Common myeloid progenitor, CD34-positive (primary cell): Measurements from ENCODE around the gene SRSF10.
"Not testable (repeated sequence)": the region's sequence is repeated elsewhere in the genome, so short reads cannot be mapped to it uniquely, and the experiment has no call there.

Experiments used
- CTCF ChIA-PET: fragments of 350-600 bp; sonication (Branson Sonifier 250); formaldehyde crosslinking; loops from one replicate; lab custom pipeline; 2021; ENCODE audit warnings: antibody characterized with exemption; lab: Charles Lee
- POLR2A ChIA-PET: fragments of 350-600 bp; sonication (Branson Sonifier 250); formaldehyde crosslinking; loops from one replicate; lab custom pipeline; 2021; ENCODE audit warnings: antibody characterized with exemption; lab: Charles Lee
- DNase-seq, 3 donors: peaks; one replicate each; pipeline versions ENCODE4 v3.0.0 to v3.0.0-alpha.2; 2013
- H3K27ac ChIP-seq, 2 experiments: 1 replicate in 1 of 2; 2 replicates in 1 of 2; pipeline ENCODE4 v1.7.0; 2013; ENCODE audit warnings: inconsistent platforms in 2 of 2, low read length in 2 of 2, mild to moderate bottlenecking in 2 of 2, low read depth in 1 of 2, moderate library complexity in 1 of 2; ENCODE audit not compliant: severe bottlenecking in 2 of 2, insufficient read depth in 1 of 2, poor library complexity in 1 of 2
- H3K27me3 ChIP-seq, 5 experiments: replicated peaks in 2 of 5; 1 replicate in 3 of 5; 2 replicates in 2 of 5; pipeline versions ENCODE4 v1.6.1 to v1.7.0; 2013; ENCODE audit warnings: low read length in 4 of 5, mild to moderate bottlenecking in 2 of 5, moderate library complexity in 2 of 5, inconsistent platforms in 1 of 5; ENCODE audit not compliant: insufficient read depth in 5 of 5, control insufficient read depth in 4 of 5
- H3K36me3 ChIP-seq, 4 experiments: 1 replicate in 2 of 4; 2 replicates in 2 of 4; pipeline versions ENCODE4 v1.6.1 to v1.7.0; 2013; ENCODE audit warnings: low read length in 3 of 4, control low read depth in 1 of 4, mild to moderate bottlenecking in 1 of 4; ENCODE audit not compliant: control insufficient read depth in 4 of 4, insufficient read depth in 4 of 4
- H3K4me1 ChIP-seq, 4 experiments: 1 replicate in 3 of 4; 2 replicates in 1 of 4; pipeline versions ENCODE4 v1.6.1 to v1.7.1; 2013; ENCODE audit warnings: low read length in 3 of 4, mild to moderate bottlenecking in 3 of 4, control low read depth in 1 of 4, inconsistent platforms in 1 of 4, moderate library complexity in 1 of 4; ENCODE audit not compliant: control insufficient read depth in 4 of 4, insufficient read depth in 4 of 4; ENCODE audit errors: control extremely low read depth in 1 of 4
- H3K4me3 ChIP-seq, 7 experiments: 1 replicate in 4 of 7; 2 replicates in 3 of 7; pipeline versions ENCODE4 v1.5.1 to v1.7.0; 2013; ENCODE audit warnings: mild to moderate bottlenecking in 7 of 7, low read length in 6 of 7, moderate library complexity in 6 of 7, inconsistent platforms in 2 of 7, low read depth in 2 of 7, control low read depth in 1 of 7; ENCODE audit not compliant: insufficient read depth in 4 of 7, control insufficient read depth in 1 of 7; ENCODE audit errors: extremely low read depth in 1 of 7
- H3K9me3 ChIP-seq, 5 experiments: 1 replicate in 4 of 5; 2 replicates in 1 of 5; pipeline versions ENCODE4 v1.6.1 to v1.7.1; 2013; ENCODE audit warnings: low read length in 4 of 5, mild to moderate bottlenecking in 2 of 5, inconsistent platforms in 1 of 5, low read depth in 1 of 5, moderate library complexity in 1 of 5; ENCODE audit not compliant: control insufficient read depth in 4 of 5, insufficient read depth in 2 of 5; ENCODE audit errors: control extremely low read depth in 1 of 5
- WGBS: methylation state at CpG from one replicate; pipeline ENCODE4 v1.1.5; 2013; ENCODE audit not compliant: insufficient coverage; 5-methylcytosine and 5-hydroxymethylcytosine counted together

Gene SRSF10

DNA sequence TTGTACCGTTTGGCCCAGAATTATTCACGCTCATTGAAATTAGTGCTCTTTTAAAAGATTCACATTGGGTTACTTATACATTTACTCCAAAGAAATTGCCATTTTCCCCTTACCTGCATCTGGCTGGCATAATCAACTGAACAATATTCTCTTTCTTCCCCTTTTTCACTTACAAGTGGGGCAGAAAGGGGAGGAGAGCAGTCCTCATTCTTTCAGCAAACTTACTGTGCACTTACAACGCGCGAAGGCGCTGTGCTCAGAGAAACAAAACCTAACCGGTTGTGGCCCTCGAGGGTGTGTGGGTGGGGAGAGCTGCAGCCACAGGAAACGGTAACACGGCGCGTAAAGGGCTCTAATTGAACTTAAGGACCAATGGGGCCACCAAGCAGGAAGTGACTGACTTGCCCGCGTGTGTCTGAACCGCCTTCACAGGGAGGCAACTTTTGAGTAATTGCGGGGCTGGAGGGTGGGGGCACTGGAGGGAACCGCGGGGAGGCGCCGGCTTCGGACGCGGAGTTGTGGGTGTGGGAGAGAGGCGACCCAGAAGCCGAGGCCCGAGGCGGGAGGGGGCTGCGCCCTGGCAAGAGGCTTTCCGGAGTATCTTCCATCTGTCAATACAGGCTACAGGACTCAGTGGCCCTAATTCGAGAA is 21.2 kb downstream of the SRSF10 start:
- Histone ChIP-seq H3K36me3 (peaks cover under 1 to 12% (median 5%) of the 10 kb centered on the region in 4 experiments), H3K9me3 (no peaks in the 10 kb centered on the region), H3K27me3 (no peaks in the 10 kb centered on the region), H3K4me3 (peak overlapping the region; percentile 57 to 100 (median 91)), H3K27ac (peak overlapping the region; percentile 98 to 100), H3K4me1 (peaks cover 21 to 65% (median 49%) of the 10 kb centered on the region in 4 experiments)
- POLR2A ChIA-PET, result interaction anchor here (0.6 to 1.6 kb wide), 4 partner anchors 9 to 180 kb away, joined by 3 to 7 read pairs (median 4); partner anchors contain the start of genes PITHD1 and SRSF10
- 0% methylated on average over 22 of the region's 30 CpGs for WGBS
- CTCF ChIA-PET, result interaction anchor here (2.3 kb wide), 1 partner anchor 69 kb away, joined by 6 read pairs; no protein-coding TSS in a partner anchor
- DNase-seq, result peak; percentile 98 to 100 (median 99)

GRCh38 chr1:23958040-23958809 is 21.9 kb downstream of the SRSF10 start:
- CTCF ChIA-PET, result interaction anchor here (2.3 kb wide), 1 partner anchor 70 kb away, joined by 6 read pairs; no protein-coding TSS in a partner anchor
- WGBS, result 70% methylated on average over 9 of the region's 19 CpGs
- H3K9me3 ChIP-seq, H3K27me3 ChIP-seq, DNase-seq, H3K36me3 ChIP-seq: not testable (repeated sequence)
- Histone ChIP-seq H3K27ac (peak overlapping the region; percentile 98 to 100), H3K4me1 (peaks cover 21 to 65% (median 49%) of the 10 kb centered on the region in 4 experiments), H3K4me3 (peak overlapping the region in 6 of 7 experiments; percentile 80 to 100 (median 91))
- POLR2A ChIA-PET, result interaction anchor here (0.6 to 1.6 kb wide), 5 partner anchors 8 to 180 kb away, joined by 3 to 4 read pairs (median 3); partner anchors contain the start of gene PITHD1

- Histone ChIP-seq H3K27me3 (no peaks in the 10 kb centered on the region), H3K27ac (no peak overlapping the region), H3K9me3 (no peaks in the 10 kb centered on the region), H3K36me3 (peaks cover 0 to 6% (median 3%) of the 10 kb centered on the region in 4 experiments), H3K4me3 (no peak overlapping the region), H3K4me1 (peaks cover 21 to 63% (median 50%) of the 10 kb centered on the region in 4 experiments)
- ChIA-PET POLR2A (interaction anchor here (1.1 kb wide), 1 partner anchor 33 kb away, joined by 3 read pairs; no protein-coding TSS in a partner anchor), CTCF (interaction anchor here (0.9 to 2.4 kb wide), 4 partner anchors 18 to 149 kb away, joined by 3 to 9 read pairs (median 4); no protein-coding TSS in a partner anchor)
- WGBS, result 86% methylated on average over 7 of the region's 7 CpGs
- DNase-seq, result no peak
These were observed 23.0 kb downstream of the SRSF10 start for GRCh38 chr1:23957096-23957495.

DNA sequence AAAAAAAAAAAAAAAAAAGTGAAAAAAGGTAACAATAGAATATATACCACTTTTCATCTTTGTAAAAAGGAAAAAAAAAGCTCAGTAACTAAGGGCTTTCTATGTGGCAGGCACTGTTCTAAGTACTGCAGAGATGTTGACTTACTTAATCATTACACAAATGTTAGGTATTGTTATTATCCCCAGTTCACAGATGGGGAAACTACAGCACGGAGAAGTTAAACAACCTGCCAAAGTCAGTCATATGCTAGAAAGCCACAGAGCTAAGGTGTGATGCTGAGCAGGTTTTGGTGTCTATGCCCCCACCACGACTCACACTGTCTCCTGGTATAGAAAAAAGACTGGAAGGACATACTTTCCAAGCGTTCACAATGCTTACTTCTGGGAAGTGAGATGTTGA is 27.1 kb downstream of the SRSF10 start:
- H3K9me3 ChIP-seq, result no peaks in the 10 kb centered on the region
- ChIA-PET POLR2A (no interaction called here), CTCF (interaction anchor here (1.7 kb wide), 1 partner anchor 33 kb away, joined by 6 read pairs; no protein-coding TSS in a partner anchor)
- DNase-seq, result no peak
- H3K4me3 ChIP-seq, result no peak overlapping the region
- H3K36me3 ChIP-seq, result no peaks in the 10 kb centered on the region
- no peak overlapping the region for H3K27ac ChIP-seq
- H3K4me1 ChIP-seq, result peaks cover 11 to 43% (median 35%) of the 10 kb centered on the region in 4 experiments
- no peaks in the 10 kb centered on the region for H3K27me3 ChIP-seq
- WGBS, result 100% methylated on average over 1 of the region's 3 CpGs

GRCh38 chr1:23947366-23947765 is 32.8 kb downstream of the SRSF10 start:
- no peak overlapping the region for H3K27ac ChIP-seq
- no peaks in the 10 kb centered on the region for H3K4me1 ChIP-seq
- ChIA-PET POLR2A (no interaction called here), CTCF (interaction anchor here (0.8 to 1.1 kb wide), 2 partner anchors 9 to 136 kb away, joined by 3 read pairs; no protein-coding TSS in a partner anchor)
- DNase-seq, result no peak
- no peak overlapping the region for H3K4me3 ChIP-seq
- no peaks in the 10 kb centered on the region for H3K36me3 ChIP-seq
- H3K9me3 ChIP-seq, result peaks cover 0 to 7% (median 1%) of the 10 kb centered on the region in 5 experiments
- no peaks in the 10 kb centered on the region for H3K27me3 ChIP-seq

DNA sequence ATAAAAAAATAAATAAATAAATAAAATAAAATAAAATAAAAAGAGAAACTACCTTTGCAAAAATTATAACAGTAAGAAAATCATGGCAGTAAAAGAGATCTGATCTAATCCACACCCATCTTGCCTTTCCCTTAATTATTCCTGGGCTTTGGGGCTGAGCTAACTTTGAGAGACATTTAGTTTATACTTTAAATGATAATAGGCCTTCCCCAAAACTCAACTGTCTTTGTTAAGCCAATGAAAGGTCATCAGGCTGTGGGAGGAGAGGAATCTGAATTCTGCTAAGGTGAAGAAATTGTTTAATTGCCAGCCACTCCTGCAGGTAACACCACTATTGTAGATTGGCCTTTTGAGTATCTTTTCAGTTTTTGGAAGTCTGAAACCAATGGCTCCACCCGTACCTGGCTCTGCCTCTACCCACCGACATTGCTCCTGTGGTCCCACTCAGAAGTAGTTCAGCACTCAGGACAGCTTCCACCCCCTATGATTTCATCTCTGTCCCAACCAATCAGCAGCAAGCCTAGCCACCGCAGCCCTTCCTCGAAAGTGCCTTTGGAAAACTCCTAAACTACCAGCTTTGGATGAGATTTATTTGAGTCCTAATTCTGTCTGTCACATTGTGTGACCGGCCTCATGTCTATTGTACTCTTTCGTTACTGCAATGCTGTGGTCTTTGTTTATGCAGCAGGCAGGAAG is 43.5 kb downstream of the SRSF10 start:
- CTCF ChIA-PET, result interaction anchor here (0.6 kb wide), 1 partner anchor 224 kb away, joined by 3 read pairs; no protein-coding TSS in a partner anchor
- 86% methylated on average over 5 of the region's 6 CpGs for WGBS
- H3K36me3 ChIP-seq, result no peaks in the 10 kb centered on the region
- H3K4me1 ChIP-seq, result no peaks in the 10 kb centered on the region
- no peaks in the 10 kb centered on the region for H3K9me3 ChIP-seq
- POLR2A ChIA-PET, result no interaction called here
- H3K27ac ChIP-seq, result no peak overlapping the region
- no peak for DNase-seq
- H3K4me3 ChIP-seq, result no peak overlapping the region
- H3K27me3 ChIP-seq, result no peaks in the 10 kb centered on the region
